HCT116 (cell line): ENCODE results near the gene CCRL2. TPM values are rescaled to one million over a fixed set of nuclear protein-coding genes. Genes with fewer than 3 reads are reported as not detected.
A peak's percentile ranks its signal among the peaks of the same experiment; 100 is the strongest.

Experiments used
- ATAC-seq: fragments of 200-7000 bp; cut with Tn5 transposase; 2 replicates; pipeline ENCODE4 v1.9.1; 2020; ENCODE audit warnings: mild to moderate bottlenecking, moderate library complexity
- BruUV-seq: library from RNA; stranded (reverse); fragments of 400-500 nt; replicated peaks from 2 replicates; lab custom pipeline; 2021; lab: Mats Ljungman, UMichigan
- CTCF ChIA-PET: fragments of 300-600 bp; sonication (Branson Sonifier 250); formaldehyde crosslinking; loops from one replicate; lab custom pipeline; 2021; ENCODE audit warnings: antibody characterized with exemption; lab: Charles Lee
- POLR2A ChIA-PET: fragments of 300-600, 350-600 bp; sonication (Branson Sonifier 250); formaldehyde crosslinking; loops from one replicate; lab custom pipeline; 2021; ENCODE audit warnings: antibody characterized with exemption; lab: Charles Lee
- RAD21 ChIA-PET, 2 experiments: fragments of 300-600 bp; sonication (Branson Sonifier 250); formaldehyde crosslinking; loops; one replicate each; lab custom pipeline; 2023; ENCODE audit warnings: low total read pairs in 2 of 2; ENCODE audit not compliant: uncharacterized antibody in 2 of 2, unreplicated experiment in 2 of 2, low non-redundant PET in 1 of 2; lab: Charles Lee
- DNase-seq: peaks from one replicate; pipeline ENCODE4 v3.0.0-alpha.2; 2010; ENCODE audit warnings: low read depth, low spot score
- H2AFZ ChIP-seq: fragments of 200-600 bp; shearing (Covaris generic), sonication (generic); 2 replicates; pipeline ENCODE4 v1.6.1; 2017; ENCODE audit warnings: low read depth, mixed run types, mixed read lengths, antibody characterized with exemption, low read length; ENCODE audit not compliant: poor library complexity, severe bottlenecking
- H3K27ac ChIP-seq: 2 replicates; pipeline ENCODE4 v1.5.1; 2012; ENCODE audit warnings: low read depth, low read length
- H3K27me3 ChIP-seq: fragments of 200-600 bp; sonication (generic); 2 replicates; pipeline ENCODE4 v1.6.1; 2016; ENCODE audit warnings: mixed run types, low read length, mixed read lengths; ENCODE audit not compliant: insufficient read depth
- H3K36me3 ChIP-seq, 2 experiments: fragments of 200-500 bp in 1 of 2; fragments of 200-600 bp in 1 of 2; sonication (Bioruptor generic) in 1 of 2; sonication (generic) in 1 of 2; 2 replicates each; pipeline versions ENCODE4 v1.5.1 to v1.6.1; 2014 to 2016; ENCODE audit warnings: low read length in 2 of 2, inconsistent platforms in 1 of 2, mixed read lengths in 1 of 2, mixed run types in 1 of 2; ENCODE audit not compliant: insufficient read depth in 2 of 2, control insufficient read depth in 1 of 2
- H3K4me1 ChIP-seq, 2 experiments: fragments of 200-600 bp in 1 of 2; sonication (generic) in 1 of 2; 2 replicates each; pipeline versions ENCODE4 v1.5.1 to v1.6.1; 2012 to 2017; ENCODE audit warnings: low read length in 2 of 2, inconsistent platforms in 1 of 2, mild to moderate bottlenecking in 1 of 2, mixed read lengths in 1 of 2, mixed run types in 1 of 2, moderate library complexity in 1 of 2; ENCODE audit not compliant: insufficient read depth in 2 of 2, control insufficient read depth in 1 of 2
- H3K4me2 ChIP-seq: fragments of 200-600 bp; sonication (generic); 2 replicates; pipeline ENCODE4 v1.6.1; 2017; ENCODE audit warnings: mixed run types, low read length, mixed read lengths
- H3K4me3 ChIP-seq, 2 experiments: fragments of 200-600 bp in 1 of 2; sonication (generic) in 1 of 2; replicated peaks in 1 of 2; 2 replicates each; pipeline ENCODE4 v1.5.1; 2011 to 2016; ENCODE audit warnings: low read length in 2 of 2, control low read depth in 1 of 2, low read depth in 1 of 2, mild to moderate bottlenecking in 1 of 2, mixed read lengths in 1 of 2, mixed run types in 1 of 2
- H3K79me2 ChIP-seq: fragments of 200-600 bp; sonication (generic); 2 replicates; pipeline ENCODE4 v1.6.1; 2017; ENCODE audit warnings: mild to moderate bottlenecking, mixed run types, low read length, moderate library complexity, mixed read lengths; ENCODE audit not compliant: insufficient read depth
- H3K9ac ChIP-seq: fragments of 200-600 bp; sonication (generic); 2 replicates; pipeline ENCODE4 v1.6.1; 2016; ENCODE audit warnings: low read length, mixed read lengths
- H3K9me2 ChIP-seq: fragments of 200-600 bp; sonication (generic), shearing (Covaris generic); 2 replicates; pipeline ENCODE4 v1.6.1; 2017; ENCODE audit warnings: mixed run types, mild to moderate bottlenecking, moderate library complexity; ENCODE audit not compliant: insufficient read depth
- H3K9me3 ChIP-seq, 2 experiments: fragments of 200-500 bp in 1 of 2; fragments of 200-600 bp in 1 of 2; sonication (Bioruptor generic) in 1 of 2; sonication (generic) in 1 of 2; 2 replicates each; pipeline ENCODE4 v1.6.1; 2014 to 2017; ENCODE audit warnings: low read length in 2 of 2, mixed read lengths in 2 of 2, inconsistent platforms in 1 of 2, low read depth in 1 of 2, mild to moderate bottlenecking in 1 of 2, mixed run types in 1 of 2, moderate library complexity in 1 of 2; ENCODE audit not compliant: control insufficient read depth in 1 of 2, insufficient read depth in 1 of 2
- H4K20me1 ChIP-seq: fragments of 200-600 bp; sonication (generic), shearing (Covaris generic); 2 replicates; pipeline ENCODE4 v1.6.1; 2017; ENCODE audit warnings: mixed run types, mild to moderate bottlenecking, moderate library complexity; ENCODE audit not compliant: insufficient read depth
- CBX3 ChIP-seq: IDR thresholded peaks from 2 replicates; pipeline ENCODE4 v1.6.1; 2012; ENCODE audit warnings: low read depth
- CEBPB ChIP-seq: IDR thresholded peaks from 2 replicates; pipeline ENCODE4 v1.6.1; 2012; ENCODE audit warnings: low read depth
- EGR1 ChIP-seq: IDR thresholded peaks from 2 replicates; pipeline ENCODE4 v1.6.1; 2012; ENCODE audit warnings: low read depth
- EZH2phosphoT487 ChIP-seq: fragments of 200-600 bp; IDR thresholded peaks from 2 replicates; pipeline ENCODE4 v1.6.1; 2018; ENCODE audit warnings: antibody characterized with exemption, borderline replicate concordance
- FOSL1 ChIP-seq: IDR thresholded peaks from 2 replicates; pipeline ENCODE4 v1.6.1; 2012; ENCODE audit warnings: low read depth
- JUND ChIP-seq: IDR thresholded peaks from 2 replicates; pipeline ENCODE4 v1.6.1; 2012
- REST ChIP-seq: IDR thresholded peaks from 2 replicates; pipeline ENCODE4 v1.6.1; 2012; ENCODE audit warnings: low read depth
- SIN3A ChIP-seq: IDR thresholded peaks from 2 replicates; pipeline ENCODE4 v1.6.1; 2012; ENCODE audit warnings: low read depth
- SP1 ChIP-seq: IDR thresholded peaks from 2 replicates; pipeline ENCODE4 v1.6.1; 2012; ENCODE audit warnings: low read depth
- TCF7L2 ChIP-seq: IDR thresholded peaks from 2 replicates; pipeline ENCODE4 v1.7.0; 2011; ENCODE audit warnings: borderline replicate concordance, inconsistent platforms; ENCODE audit not compliant: insufficient read depth, insufficient read length; ENCODE audit errors: extremely low read depth
- ZBTB33 ChIP-seq: IDR thresholded peaks from 2 replicates; pipeline ENCODE4 v1.6.1; 2011; ENCODE audit warnings: mild to moderate bottlenecking, low read length, moderate library complexity; ENCODE audit not compliant: insufficient replicate concordance; ENCODE audit errors: extremely low read depth
- intact Hi-C: fragments of 100-400 bp; cut with micrococcal nuclease; formaldehyde crosslinking; loops from 2 replicates; pipeline ENCODE4 v1.10.0; 2022
- total RNA-seq: library from RNA; stranded (reverse); gene quantifications from one replicate; pipeline ENCODE4 v1.2.1, GENCODE V29; 2021; ENCODE audit not compliant: unreplicated experiment

CCRL2 gene
- total RNA-seq, 1 experiment from 2014 or later, result not detected

- TF ChIP-seq FOSL1 (no peak), JUND (peak; percentile 31; the same call in 1 of the 2 replicates)
- Histone ChIP-seq H3K4me1 (peaks cover 0 to 12% of the 10 kb centered on the region in 2 experiments; a peak in 2 of 4 replicates), H3K36me3 (no peaks in the 10 kb centered on the region), H3K4me3 (no peak overlapping the region), H3K27me3 (no peaks in the 10 kb centered on the region), H3K27ac (no peak overlapping the region), H3K79me2 (no peaks in the 10 kb centered on the region), H3K9ac (no peak overlapping the region), H3K9me2 (no peaks in the 10 kb centered on the region), H2AFZ (no peak overlapping the region), H4K20me1 (no peaks in the 10 kb centered on the region), H3K4me2 (no peak overlapping the region), H3K9me3 (no peaks in the 10 kb centered on the region)
- ATAC-seq (peak; percentile 54; the same call in 1 of the 2 replicates), DNase-seq (no peak)
- ChIA-PET RAD21 (no interaction called here), CTCF (no interaction called here), POLR2A (no interaction called here)
- BruUV-seq, result no TSS peak
- intact Hi-C loops, result no loop called here
Observed at GRCh38 chr3:46422617-46423016, 15.6 kb downstream of the CCRL2 start.

DNA sequence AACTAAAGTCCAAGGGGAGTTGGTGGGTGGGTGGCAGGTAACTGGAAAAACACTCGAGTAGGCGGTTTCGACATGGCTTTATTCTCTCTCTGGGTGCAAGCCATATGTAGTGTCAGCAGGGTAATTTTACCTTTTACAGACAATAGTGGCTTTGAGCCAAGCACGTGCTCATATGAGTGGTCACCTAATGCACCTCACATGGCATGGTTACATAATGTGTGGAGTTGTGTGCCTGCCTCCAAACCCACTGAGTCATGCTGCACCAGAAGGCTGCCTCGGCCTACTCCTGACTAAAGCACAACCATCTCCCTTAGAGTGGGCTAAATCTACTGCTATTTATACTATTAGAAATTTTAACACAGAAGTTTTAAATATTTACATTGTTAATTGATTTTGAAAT, 16.5 kb downstream of the CCRL2 start:
- ATAC-seq (no peak), DNase-seq (no peak)
- no peaks in the 10 kb centered on the region for H4K20me1 ChIP-seq
- H3K9me2 ChIP-seq, result no peaks in the 10 kb centered on the region
- ChIA-PET POLR2A (no interaction called here), CTCF (no interaction called here)
- peaks cover 0 to 12% of the 10 kb centered on the region in 2 experiments; a peak in 2 of 4 replicates for H3K4me1 ChIP-seq
- no peak overlapping the region for H3K4me2 ChIP-seq
- H3K27me3 ChIP-seq, result no peaks in the 10 kb centered on the region
- TF ChIP-seq TCF7L2 (no peak), SIN3A (no peak), EZH2phosphoT487 (no peak), JUND (no peak), ZBTB33 (no peak), REST (no peak), EGR1 (no peak), CEBPB (no peak), SP1 (no peak), CBX3 (no peak)
- TF ChIP-seq, all 23 proteins: peak for 0
- intact Hi-C loops, result no loop called here
- Histone ChIP-seq H3K4me3 (no peak overlapping the region), H3K9ac (no peak overlapping the region), H3K27ac (no peak overlapping the region), H3K9me3 (no peaks in the 10 kb centered on the region), H3K36me3 (no peaks in the 10 kb centered on the region), H3K79me2 (no peaks in the 10 kb centered on the region), H2AFZ (no peak overlapping the region)
- RAD21 ChIA-PET, result no interaction called here
- BruUV-seq, result no TSS peak
